GM21390 (cell line): ENCODE data around the gene PRKCE.

Experiments
- ATAC-seq: cut with Tn5 transposase; IDR thresholded peaks from one replicate; pipeline ENCODE4 v1.9.1; 2021; ENCODE audit not compliant: unreplicated experiment

The PRKCE gene

GRCh38 chr2:45921921-45922320 lies 270.4 kb downstream of the PRKCE start:
- ATAC-seq, result no peak

GRCh38 chr2:45922577-45922988 lies 271.1 kb downstream of the PRKCE start:
- no peak for ATAC-seq

GRCh38 chr2:45923701-45924100 lies 272.2 kb downstream of the PRKCE start:
- ATAC-seq, result no peak

- no peak for ATAC-seq
These were observed 273.6 kb downstream of the PRKCE start for GRCh38 chr2:45925026-45925425.

- ATAC-seq, result no peak
These were observed 274.3 kb downstream of the PRKCE start for GRCh38 chr2:45925636-45926366.

GRCh38 chr2:45928946-45929345 lies 277.5 kb downstream of the PRKCE start:
- no peak for ATAC-seq

- no peak for ATAC-seq
These were observed 278.4 kb downstream of the PRKCE start for GRCh38 chr2:45929674-45930395.

GRCh38 chr2:45930396-45930792 lies 278.9 kb downstream of the PRKCE start:
- ATAC-seq, result no peak

- ATAC-seq, result no peak
These were observed 281.0 kb downstream of the PRKCE start for GRCh38 chr2:45932278-45932975.

- ATAC-seq, result no peak
These were observed 284.5 kb downstream of the PRKCE start for GRCh38 chr2:45935791-45936622.

- ATAC-seq, result no peak
These were observed 285.1 kb downstream of the PRKCE start for GRCh38 chr2:45936623-45936979.

GRCh38 chr2:45937990-45938389 lies 286.5 kb downstream of the PRKCE start:
- ATAC-seq, result no peak

- no peak for ATAC-seq
These were observed 287.4 kb downstream of the PRKCE start for GRCh38 chr2:45938649-45939511.

- ATAC-seq, result no peak
These were observed 290.2 kb downstream of the PRKCE start for GRCh38 chr2:45941531-45942236.

GRCh38 chr2:45942237-45942738 lies 290.8 kb downstream of the PRKCE start:
- no peak for ATAC-seq

- ATAC-seq, result no peak
These were observed 292.0 kb downstream of the PRKCE start for GRCh38 chr2:45943219-45944044.

- no peak for ATAC-seq
These were observed 292.6 kb downstream of the PRKCE start for GRCh38 chr2:45944074-45944473.

- ATAC-seq, result no peak
These were observed 293.8 kb downstream of the PRKCE start for GRCh38 chr2:45945302-45945717.
